Karpas-422 (cell line): ENCODE measurements around the gene DNTTIP2. TPM values are rescaled to one million over a fixed set of nuclear protein-coding genes. Genes with fewer than 3 reads are reported as not detected.
A peak's percentile ranks its signal among the peaks of the same experiment; 100 is the strongest.
"Not testable (repeated sequence)": the region's sequence is repeated elsewhere in the genome, so short reads cannot be mapped to it uniquely, and the experiment has no call there.

Experiments used
- DNase-seq: peaks from one replicate; pipeline ENCODE4 v3.0.0-alpha.2; 2015
- H2AFZ ChIP-seq: fragments of 200-600 bp; sonication (generic); 2 replicates; pipeline ENCODE4 v1.6.1; 2014; ENCODE audit warnings: antibody characterized with exemption, low read length, mixed read lengths
- H3K27ac ChIP-seq: fragments of 200-600 bp; sonication (generic); 2 replicates; pipeline ENCODE4 v1.5.1; 2014; ENCODE audit warnings: mild to moderate bottlenecking, low read length, moderate library complexity
- H3K27me3 ChIP-seq: fragments of 200-600 bp; sonication (generic); 2 replicates; pipeline ENCODE4 v1.6.1; 2014; ENCODE audit warnings: low read length, mixed read lengths
- H3K36me3 ChIP-seq: fragments of 200-600 bp; sonication (generic); 2 replicates; pipeline ENCODE4 v1.6.1; 2014; ENCODE audit warnings: low read length, mixed read lengths; ENCODE audit not compliant: insufficient read depth
- H3K4me1 ChIP-seq: fragments of 200-600 bp; sonication (generic); 2 replicates; pipeline ENCODE4 v1.6.1; 2014; ENCODE audit warnings: mild to moderate bottlenecking, low read length, mixed read lengths
- H3K4me2 ChIP-seq: fragments of 200-600 bp; sonication (generic); 2 replicates; pipeline ENCODE4 v1.6.1; 2014; ENCODE audit warnings: low read length, low read depth, mild to moderate bottlenecking; ENCODE audit not compliant: poor library complexity, severe bottlenecking
- H3K4me3 ChIP-seq: fragments of 200-600 bp; sonication (generic); 2 replicates; pipeline ENCODE4 v1.5.1; 2014; ENCODE audit warnings: mild to moderate bottlenecking, antibody characterized with exemption, low read length, mixed read lengths
- H3K79me2 ChIP-seq: fragments of 200-600 bp; sonication (generic); 2 replicates; pipeline ENCODE4 v1.6.1; 2014; ENCODE audit warnings: mild to moderate bottlenecking, low read length, mixed read lengths
- H3K9ac ChIP-seq: fragments of 200-600 bp; sonication (generic); 2 replicates; pipeline ENCODE4 v1.6.0; 2014; ENCODE audit warnings: low read length
- H3K9me2 ChIP-seq: fragments of 200-600 bp; sonication (generic), shearing (Covaris generic); replicated peaks from 2 replicates; pipeline ENCODE4 v1.6.0; 2014; ENCODE audit warnings: mild to moderate bottlenecking, low read length, moderate library complexity; ENCODE audit not compliant: insufficient read depth
- H3K9me3 ChIP-seq: fragments of 300-700, 200-600 bp; sonication (generic); 2 replicates; pipeline ENCODE4 v1.6.1; 2014; ENCODE audit warnings: low read length, mixed read lengths
- H4K20me1 ChIP-seq: fragments of 200-600 bp; sonication (generic); 2 replicates; pipeline ENCODE4 v1.6.1; 2014; ENCODE audit warnings: mild to moderate bottlenecking, antibody characterized with exemption, low read length, low read depth; ENCODE audit not compliant: insufficient read depth
- total RNA-seq: library from RNA; depleted of rRNA; stranded (reverse); fragments of >200 nt; shearing (Covaris generic); gene quantifications from 2 replicates; pipeline ENCODE4 v1.2.3, GENCODE V29; 2014; ENCODE audit warnings: low replicate concordance

DNTTIP2 gene
- total RNA-seq, 1 experiment from 2014 or later: 61.9 TPM

- no peak overlapping the region for H2AFZ ChIP-seq
- H3K4me2 ChIP-seq: peak overlapping the region; percentile 12
- no peak overlapping the region for H3K4me3 ChIP-seq
Measured at GRCh38 chr1:93844262-93845045, 34.6 kb downstream of the DNTTIP2 start.

GRCh38 chr1:93842750-93843500, 36.1 kb downstream of the DNTTIP2 start:
- Histone ChIP-seq H3K4me3 (no peak overlapping the region), H3K4me2 (no peak overlapping the region), H3K9ac (no peak overlapping the region), H3K27me3 (no peaks in the 10 kb centered on the region), H3K4me1 (peaks cover 16% of the 10 kb centered on the region), H2AFZ (no peak overlapping the region), H3K36me3 (no peaks in the 10 kb centered on the region), H3K79me2 (no peaks in the 10 kb centered on the region), H3K27ac (no peak overlapping the region), H4K20me1 (no peaks in the 10 kb centered on the region), H3K9me2 (no peaks in the 10 kb centered on the region), H3K9me3 (no peaks in the 10 kb centered on the region)
- peak; percentile 35 for DNase-seq

More at GRCh38 chr1:93844262-93845045, 34.6 kb downstream of the DNTTIP2 start:
- Histone ChIP-seq H3K27ac (no peak overlapping the region), H4K20me1 (no peaks in the 10 kb centered on the region), H3K79me2 (no peaks in the 10 kb centered on the region), H3K9me3 (no peaks in the 10 kb centered on the region), H3K27me3 (no peaks in the 10 kb centered on the region), H3K9ac (no peak overlapping the region), H3K36me3 (no peaks in the 10 kb centered on the region), H3K9me2 (no peaks in the 10 kb centered on the region), H3K4me1 (peaks cover 23% of the 10 kb centered on the region)
- peak; percentile 82 for DNase-seq

GRCh38 chr1:93841771-93842170, 37.2 kb downstream of the DNTTIP2 start:
- Histone ChIP-seq H3K27ac (no peak overlapping the region), H3K36me3 (no peaks in the 10 kb centered on the region), H3K9me3 (no peaks in the 10 kb centered on the region), H3K79me2 (no peaks in the 10 kb centered on the region), H3K4me1 (peaks cover 16% of the 10 kb centered on the region), H3K27me3 (no peaks in the 10 kb centered on the region), H4K20me1 (no peaks in the 10 kb centered on the region), H2AFZ (no peak overlapping the region), H3K4me3 (no peak overlapping the region), H3K9ac (no peak overlapping the region), H3K9me2 (no peaks in the 10 kb centered on the region), H3K4me2 (no peak overlapping the region)
- no peak for DNase-seq

- Histone ChIP-seq H3K4me3 (no peak overlapping the region), H3K9me2 (no peaks in the 10 kb centered on the region), H3K27ac (no peak overlapping the region), H3K9ac (no peak overlapping the region), H3K36me3 (no peaks in the 10 kb centered on the region), H3K27me3 (no peaks in the 10 kb centered on the region), H2AFZ (no peak overlapping the region), H3K9me3 (no peaks in the 10 kb centered on the region), H3K79me2 (no peaks in the 10 kb centered on the region), H3K4me2 (no peak overlapping the region), H3K4me1 (peaks cover 15% of the 10 kb centered on the region), H4K20me1 (no peaks in the 10 kb centered on the region)
- no peak for DNase-seq
Measured at GRCh38 chr1:93840956-93841482, 38.0 kb downstream of the DNTTIP2 start.

- no peaks in the 10 kb centered on the region for H4K20me1 ChIP-seq
- H3K4me3 ChIP-seq: no peak overlapping the region
- H3K79me2 ChIP-seq: no peaks in the 10 kb centered on the region
- H3K9ac ChIP-seq: no peak overlapping the region
- no peaks in the 10 kb centered on the region for H3K27me3 ChIP-seq
- H3K36me3 ChIP-seq: no peaks in the 10 kb centered on the region
- H3K27ac ChIP-seq: no peak overlapping the region
- no peak for DNase-seq
- H3K4me2 ChIP-seq: no peak overlapping the region
- H2AFZ ChIP-seq: no peak overlapping the region
- H3K9me3 ChIP-seq: no peaks in the 10 kb centered on the region
- H3K9me2 ChIP-seq: no peaks in the 10 kb centered on the region
- H3K4me1 ChIP-seq: peaks cover 4% of the 10 kb centered on the region
Measured at GRCh38 chr1:93839753-93840152, 39.3 kb downstream of the DNTTIP2 start.

GRCh38 chr1:93839307-93839706, 39.7 kb downstream of the DNTTIP2 start:
- no peak overlapping the region for H3K4me2 ChIP-seq
- H3K9ac ChIP-seq: no peak overlapping the region

GRCh38 chr1:93837961-93838360, 41.0 kb downstream of the DNTTIP2 start:
- Histone ChIP-seq H3K36me3 (no peaks in the 10 kb centered on the region), H4K20me1 (no peaks in the 10 kb centered on the region), H3K9me2 (no peaks in the 10 kb centered on the region), H3K4me1 (no peaks in the 10 kb centered on the region), H3K4me3 (no peak overlapping the region), H3K27me3 (no peaks in the 10 kb centered on the region), H3K27ac (no peak overlapping the region), H2AFZ (no peak overlapping the region), H3K4me2 (no peak overlapping the region), H3K9ac (no peak overlapping the region), H3K9me3 (no peaks in the 10 kb centered on the region), H3K79me2 (no peaks in the 10 kb centered on the region)
- DNase-seq: no peak

More at GRCh38 chr1:93839307-93839706, 39.7 kb downstream of the DNTTIP2 start:
- H3K27me3 ChIP-seq: no peaks in the 10 kb centered on the region
- H3K4me3 ChIP-seq: no peak overlapping the region
- no peaks in the 10 kb centered on the region for H3K9me2 ChIP-seq
- no peak overlapping the region for H3K27ac ChIP-seq
- no peak for DNase-seq
- H2AFZ ChIP-seq: no peak overlapping the region
- H4K20me1 ChIP-seq: no peaks in the 10 kb centered on the region
- H3K4me1 ChIP-seq: no peaks in the 10 kb centered on the region
- no peaks in the 10 kb centered on the region for H3K36me3 ChIP-seq
- no peaks in the 10 kb centered on the region for H3K79me2 ChIP-seq
- no peaks in the 10 kb centered on the region for H3K9me3 ChIP-seq

GRCh38 chr1:93833293-93833692, 45.7 kb downstream of the DNTTIP2 start:
- not testable (repeated sequence) for H3K27me3 ChIP-seq, H3K9ac ChIP-seq, H3K27ac ChIP-seq, H3K4me1 ChIP-seq, H4K20me1 ChIP-seq, DNase-seq, H3K4me2 ChIP-seq, H3K9me2 ChIP-seq, H3K4me3 ChIP-seq, H3K9me3 ChIP-seq, H3K79me2 ChIP-seq, H3K36me3 ChIP-seq, H2AFZ ChIP-seq
